ENCODE data around the gene SNX25.

- TF ChIP-seq CTCF (IDR thresholded peaks at IDR 0.05; ENCODE audit: low read length) (no peak), EZH2 (IDR thresholded peaks at IDR 0.05; ENCODE audit: borderline replicate concordance, low read length) (no peak)
These were observed 6.4 kb upstream of the SNX25 start for GRCh38 chr4:185202984-185203485.
